Raji (cell line): Measurements from ENCODE around the gene VAT1L.

Source experiments
- POLR2A ChIP-seq: IDR thresholded peaks from 2 replicates; pipeline ENCODE4 v1.6.1; 2011; ENCODE audit warnings: low read depth, low read length, control low read depth; ENCODE audit not compliant: insufficient read depth

VAT1L gene

GRCh38 chr16:77863250-77863649 is 74.9 kb downstream of the VAT1L start:
- TF ChIP-seq POLR2A = no peak

- no peak for TF ChIP-seq POLR2A
These were observed 78.4 kb downstream of the VAT1L start for GRCh38 chr16:77866752-77867151.

- no peak for TF ChIP-seq POLR2A
These were observed 79.7 kb downstream of the VAT1L start for GRCh38 chr16:77868052-77868451.

GRCh38 chr16:77868478-77868877 is 80.1 kb downstream of the VAT1L start:
- TF ChIP-seq POLR2A = no peak

GRCh38 chr16:77869997-77870813 is 81.8 kb downstream of the VAT1L start:
- TF ChIP-seq POLR2A = no peak

- TF ChIP-seq POLR2A = no peak
These were observed 83.6 kb downstream of the VAT1L start for GRCh38 chr16:77871932-77872331.

GRCh38 chr16:77873066-77873465 is 84.7 kb downstream of the VAT1L start:
- TF ChIP-seq POLR2A = no peak

- no peak for TF ChIP-seq POLR2A
These were observed 86.0 kb downstream of the VAT1L start for GRCh38 chr16:77874347-77874746.

GRCh38 chr16:77876776-77877175 is 88.4 kb downstream of the VAT1L start:
- TF ChIP-seq POLR2A = no peak

GRCh38 chr16:77877712-77878347 is 89.5 kb downstream of the VAT1L start:
- no peak for TF ChIP-seq POLR2A

- TF ChIP-seq POLR2A = no peak
These were observed 93.1 kb downstream of the VAT1L start for GRCh38 chr16:77881355-77882030.

- TF ChIP-seq POLR2A = no peak
These were observed 94.0 kb downstream of the VAT1L start for GRCh38 chr16:77882358-77882757.

- no peak for TF ChIP-seq POLR2A
These were observed 97.4 kb downstream of the VAT1L start for GRCh38 chr16:77885571-77886295.

GRCh38 chr16:77888871-77889270 is 100.5 kb downstream of the VAT1L start:
- no peak for TF ChIP-seq POLR2A

- TF ChIP-seq POLR2A = no peak
These were observed 101.7 kb downstream of the VAT1L start for GRCh38 chr16:77890075-77890474.
